Measurements from ENCODE around the gene TECRL.

DNA sequence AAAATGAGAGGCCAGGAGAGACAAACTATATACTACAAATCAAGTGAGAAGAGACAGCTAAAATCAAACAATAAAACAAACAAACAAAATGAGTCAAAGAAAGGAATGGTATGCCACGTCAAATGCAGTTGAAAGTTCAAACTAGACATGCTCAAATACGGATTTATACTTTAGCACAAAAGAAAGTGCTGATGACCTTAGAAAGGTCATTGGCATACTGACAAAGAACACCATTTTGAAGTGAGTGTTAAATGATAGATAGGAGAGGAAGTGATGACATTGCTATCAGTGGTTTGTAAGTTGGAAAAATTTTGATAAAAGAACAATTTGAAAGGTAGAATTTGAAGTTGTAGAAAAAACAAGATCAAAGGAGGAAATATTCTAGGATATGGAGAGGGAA is 55.3 kb downstream of the TECRL start:
- TF ChIP-seq EZH2 (IDR thresholded peaks at IDR 0.05; ENCODE audit: borderline replicate concordance, low read length): no peak
- TF ChIP-seq, protein P1, sequence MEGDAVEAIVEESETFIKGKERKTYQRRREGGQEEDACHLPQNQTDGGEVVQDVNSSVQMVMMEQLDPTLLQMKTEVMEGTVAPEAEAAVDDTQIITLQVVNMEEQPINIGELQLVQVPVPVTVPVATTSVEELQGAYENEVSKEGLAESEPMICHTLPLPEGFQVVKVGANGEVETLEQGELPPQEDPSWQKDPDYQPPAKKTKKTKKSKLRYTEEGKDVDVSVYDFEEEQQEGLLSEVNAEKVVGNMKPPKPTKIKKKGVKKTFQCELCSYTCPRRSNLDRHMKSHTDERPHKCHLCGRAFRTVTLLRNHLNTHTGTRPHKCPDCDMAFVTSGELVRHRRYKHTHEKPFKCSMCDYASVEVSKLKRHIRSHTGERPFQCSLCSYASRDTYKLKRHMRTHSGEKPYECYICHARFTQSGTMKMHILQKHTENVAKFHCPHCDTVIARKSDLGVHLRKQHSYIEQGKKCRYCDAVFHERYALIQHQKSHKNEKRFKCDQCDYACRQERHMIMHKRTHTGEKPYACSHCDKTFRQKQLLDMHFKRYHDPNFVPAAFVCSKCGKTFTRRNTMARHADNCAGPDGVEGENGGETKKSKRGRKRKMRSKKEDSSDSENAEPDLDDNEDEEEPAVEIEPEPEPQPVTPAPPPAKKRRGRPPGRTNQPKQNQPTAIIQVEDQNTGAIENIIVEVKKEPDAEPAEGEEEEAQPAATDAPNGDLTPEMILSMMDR (conservative IDR thresholded peaks at IDR 0.05 in 1 of 2, IDR thresholded peaks at IDR 0.05 in 1 of 2; ENCODE audit: extremely low read depth in 1 of 2, insufficient read depth in 1 of 2, low read depth in 1 of 2, low read length in 2 of 2): no peak

Measured in mammary epithelial cell (primary cell).